OCI-M2 (cell line): ENCODE measurements around the gene HOXA7.

Experiments
- DNase-seq: peaks from one replicate; lab custom pipeline; 2025; ENCODE audit not compliant: unreplicated experiment; lab: John Stamatoyannopoulos, UW

The HOXA7 gene

DNA sequence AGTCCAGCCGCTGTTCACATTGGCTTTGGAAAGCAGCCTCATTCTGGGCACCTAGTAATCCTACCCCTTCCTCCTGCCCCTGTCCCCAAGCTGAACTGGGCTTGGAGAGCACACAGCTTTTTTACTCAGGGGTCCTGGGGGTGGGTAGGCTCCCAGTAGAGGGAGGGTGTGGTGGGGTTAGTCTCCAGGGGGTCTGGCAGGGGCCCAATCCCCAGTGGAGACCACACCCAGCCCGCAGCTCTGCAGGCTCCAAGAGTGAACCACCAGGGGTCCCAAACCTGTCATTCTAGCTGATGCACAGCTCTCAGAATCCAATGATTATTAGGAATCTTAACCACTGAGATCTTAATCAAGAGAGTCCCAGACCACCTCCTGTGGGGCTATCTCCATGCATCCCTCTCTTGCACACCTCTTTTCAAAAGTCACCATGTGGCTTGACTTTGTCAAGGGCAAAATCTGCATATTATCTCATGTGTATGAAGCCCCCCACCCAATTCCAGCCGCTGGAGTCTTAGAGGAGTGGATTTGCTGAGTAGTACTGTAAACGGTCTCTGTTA lies 25.9 kb upstream of the HOXA7 start:
- DNase-seq = no peak

DNA sequence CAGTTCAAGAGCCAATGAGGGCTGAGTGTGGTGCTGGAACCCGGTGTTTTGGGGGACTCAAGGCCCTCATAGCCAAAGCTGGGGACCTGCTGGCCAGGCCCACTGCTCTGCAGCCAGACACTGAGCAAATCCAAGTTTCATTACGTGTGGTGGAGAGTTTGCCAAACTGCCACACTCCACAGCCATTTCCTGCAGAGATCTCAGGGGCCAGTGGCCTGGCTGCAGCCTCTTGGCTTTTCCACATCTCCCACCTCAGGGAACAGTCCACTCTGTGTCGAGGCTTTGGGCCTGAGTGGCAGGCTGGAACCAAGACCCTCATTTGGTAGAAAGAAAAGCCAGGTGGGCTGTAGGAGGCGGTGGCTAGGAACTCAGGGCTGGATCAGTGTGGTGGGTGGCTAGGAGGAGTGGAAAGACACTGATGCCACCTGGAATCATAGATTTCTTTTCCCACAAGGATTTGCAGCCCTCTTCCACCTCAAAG lies 25.4 kb upstream of the HOXA7 start:
- no peak for DNase-seq

DNA sequence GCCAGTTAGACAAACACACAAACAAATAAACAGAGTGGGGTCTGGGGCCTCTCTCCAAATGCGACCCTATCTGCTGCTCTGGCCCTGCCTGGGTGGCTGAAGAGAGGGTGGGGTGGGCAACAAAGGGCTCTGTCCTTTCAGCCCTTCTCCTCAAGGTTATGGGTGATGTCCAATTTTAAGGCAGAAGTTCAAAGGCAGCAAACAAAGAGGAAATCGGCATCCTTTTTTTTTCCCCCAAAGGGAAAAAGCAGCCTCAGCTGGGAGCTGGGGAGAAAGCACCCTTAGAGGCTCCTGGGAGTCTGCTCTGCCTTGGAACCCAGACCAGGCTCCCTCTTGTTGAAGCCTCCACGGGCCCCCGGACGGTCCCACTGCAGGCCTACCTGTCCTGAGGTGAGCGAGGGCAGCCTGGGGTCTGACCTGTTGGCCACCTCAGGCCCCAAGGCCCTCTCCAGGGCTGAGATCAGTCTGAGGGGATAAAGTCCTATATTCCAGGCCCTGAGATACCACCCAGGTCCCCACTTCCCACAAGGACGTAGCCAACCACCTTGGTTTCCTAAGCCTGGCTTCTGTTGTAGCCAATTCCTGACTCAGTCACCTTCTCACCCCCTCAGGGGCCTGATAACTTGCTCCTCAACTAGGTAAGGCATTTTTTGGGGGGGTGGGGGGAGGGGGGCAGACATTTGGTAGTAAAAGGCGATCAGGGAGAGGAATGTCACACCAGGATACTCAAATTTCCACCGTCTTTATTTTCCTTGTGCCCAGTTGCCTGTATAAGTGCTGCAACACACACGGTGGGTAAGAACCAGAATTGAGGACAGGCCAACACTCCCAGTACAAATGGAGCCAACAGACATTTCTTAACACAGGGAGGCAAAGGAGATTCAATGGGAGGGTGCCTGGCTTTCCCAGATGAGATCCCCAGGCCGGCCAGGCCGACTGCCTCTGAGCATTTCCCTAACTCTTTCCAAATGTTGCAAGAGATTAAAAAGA lies 24.3 kb upstream of the HOXA7 start:
- no peak for DNase-seq

DNA sequence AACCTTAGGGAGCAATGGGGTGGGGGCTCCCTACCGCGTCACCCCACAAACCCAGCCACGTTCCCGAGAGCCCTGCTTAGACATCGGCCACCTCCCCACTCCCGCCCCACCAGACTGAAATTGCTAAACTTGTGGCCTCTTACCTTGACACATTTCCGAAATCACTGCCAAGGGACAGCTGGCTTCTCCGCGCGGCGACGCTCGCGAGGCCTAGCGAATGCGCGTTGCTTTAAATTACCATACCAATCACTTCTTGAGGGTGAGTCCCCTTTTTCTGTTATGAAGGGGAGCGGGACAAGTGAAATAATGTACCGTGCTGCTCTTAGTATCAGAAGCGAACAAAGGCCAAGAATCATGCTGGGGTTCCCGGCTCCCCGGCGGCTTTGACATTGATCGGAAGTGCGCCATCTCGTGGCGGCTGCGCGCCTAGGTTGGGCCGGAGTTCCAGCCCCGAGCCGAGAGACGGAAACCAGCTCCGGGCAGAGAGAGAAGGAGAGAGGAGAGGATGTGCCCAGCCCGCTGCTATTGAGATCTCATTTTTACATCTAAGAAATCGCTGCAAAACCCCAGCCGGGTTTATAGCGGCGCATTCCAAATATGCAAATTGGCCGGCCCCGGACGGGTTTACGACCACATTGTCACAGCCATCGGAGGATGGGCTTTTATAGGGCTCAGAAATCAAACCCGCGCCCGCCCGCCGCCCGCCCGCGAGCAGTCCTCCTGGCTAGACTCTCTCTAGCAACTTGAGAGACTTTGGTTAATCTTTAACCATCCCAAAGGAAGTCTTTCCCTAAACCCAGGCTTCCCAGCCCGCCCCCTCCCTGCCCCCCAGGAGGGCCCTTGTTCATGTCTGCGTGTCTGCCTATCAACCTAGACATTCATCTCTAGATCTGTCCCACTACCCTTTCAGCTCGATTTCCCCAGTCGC lies 23.3 kb upstream of the HOXA7 start:
- no peak for DNase-seq

DNA sequence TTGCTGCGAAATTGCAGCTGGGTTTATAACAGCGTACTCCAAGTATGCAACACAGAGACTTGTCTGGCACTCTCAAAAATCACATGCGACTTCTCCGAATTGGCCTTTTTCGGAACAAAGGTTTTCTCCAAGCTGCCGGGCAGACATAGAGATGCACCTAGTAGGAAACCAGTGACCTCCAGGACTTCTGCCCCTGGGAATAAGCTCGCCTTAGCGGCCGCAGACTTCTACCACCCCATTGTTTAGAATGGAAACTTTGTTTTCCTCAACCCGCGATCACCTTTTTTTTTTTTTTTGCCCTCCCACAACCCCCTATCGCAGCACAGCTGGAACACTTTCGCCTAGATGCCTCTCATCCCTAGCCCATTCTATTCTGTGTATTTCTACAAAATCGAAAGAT lies 22.6 kb upstream of the HOXA7 start:
- no peak for DNase-seq

DNA sequence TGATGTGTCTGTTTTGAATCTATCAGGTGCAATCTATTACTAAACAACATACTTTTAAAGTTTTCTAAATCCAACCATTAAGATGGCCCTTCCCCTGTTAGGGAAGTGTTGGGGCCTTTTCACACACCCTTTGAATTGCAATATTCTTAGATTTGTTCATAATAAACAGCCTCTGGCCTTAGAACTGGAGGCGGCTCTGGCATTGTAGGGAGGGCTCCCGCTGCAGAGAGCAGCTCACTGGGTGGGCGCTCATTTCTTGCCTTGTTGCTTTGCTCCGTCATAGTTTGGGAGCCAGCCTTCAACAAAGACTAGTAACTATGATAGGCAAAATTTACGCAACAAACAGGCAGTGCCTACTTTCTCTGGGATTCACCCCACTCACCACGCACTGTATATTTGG lies 21.9 kb upstream of the HOXA7 start:
- DNase-seq = no peak

DNA sequence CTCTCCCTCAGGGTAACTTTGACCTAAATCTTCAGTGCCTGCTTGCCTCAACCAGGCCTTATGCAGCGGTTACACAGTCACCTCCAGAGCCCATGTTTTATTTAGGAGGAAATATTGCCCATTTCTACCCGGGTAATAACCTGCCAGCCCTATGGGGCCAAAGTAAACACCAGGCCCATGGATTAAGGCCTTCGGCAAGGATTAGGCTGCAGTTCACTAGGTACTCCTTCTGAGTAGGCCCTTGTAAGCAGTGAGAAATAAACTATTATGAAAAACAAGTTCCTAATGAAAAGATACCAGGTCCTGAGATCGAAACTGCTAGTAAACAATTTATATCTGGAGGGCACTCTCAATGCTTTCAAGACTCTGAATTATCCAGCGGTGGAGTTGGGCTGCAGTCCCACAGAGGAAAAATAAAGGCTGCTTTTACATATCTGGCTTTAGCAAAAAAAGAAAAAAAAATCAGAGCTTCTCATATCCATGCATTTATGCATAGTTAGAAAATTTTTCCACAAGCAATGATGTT lies 21.4 kb upstream of the HOXA7 start:
- no peak for DNase-seq

DNA sequence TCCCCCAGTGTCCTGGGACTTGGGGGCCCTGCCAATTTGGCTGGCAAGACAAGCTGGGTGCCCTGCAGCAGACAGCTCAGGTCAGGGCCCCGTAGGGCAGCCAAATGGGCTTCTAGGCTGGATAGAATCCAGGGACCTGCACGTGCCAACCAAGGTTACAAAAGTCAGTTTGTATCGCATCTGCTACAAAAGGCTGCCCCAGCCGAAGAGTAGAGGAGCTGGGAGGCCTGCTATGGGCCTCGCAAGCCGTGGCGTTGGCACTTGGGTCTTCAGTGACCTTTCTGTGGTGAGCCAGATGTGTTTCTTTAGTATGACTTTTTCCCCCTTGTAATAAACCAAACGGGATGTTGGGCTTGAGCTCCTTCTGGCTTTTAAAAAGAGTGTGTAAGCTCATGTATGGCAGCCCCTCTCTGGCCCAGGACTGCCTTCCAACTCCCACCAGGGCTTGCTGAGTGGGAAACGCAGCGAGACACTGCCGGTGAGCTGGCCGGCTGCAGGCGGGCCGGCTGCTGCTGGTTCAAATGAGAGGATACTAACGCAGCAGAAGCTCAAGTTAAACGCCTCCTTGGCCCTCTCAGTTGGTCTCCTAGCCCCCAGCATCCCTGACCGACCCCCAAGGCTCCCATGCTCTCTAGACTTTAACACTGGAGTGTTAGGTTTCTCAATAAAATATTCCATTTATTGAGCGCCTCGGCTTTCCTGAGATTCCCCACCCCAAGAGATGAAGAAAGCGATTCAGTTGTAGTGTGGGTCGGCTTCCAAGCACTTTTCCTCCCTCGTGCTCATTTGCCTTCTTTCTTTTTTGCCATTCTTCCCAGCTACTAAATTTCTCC lies 20.7 kb upstream of the HOXA7 start:
- no peak for DNase-seq

DNA sequence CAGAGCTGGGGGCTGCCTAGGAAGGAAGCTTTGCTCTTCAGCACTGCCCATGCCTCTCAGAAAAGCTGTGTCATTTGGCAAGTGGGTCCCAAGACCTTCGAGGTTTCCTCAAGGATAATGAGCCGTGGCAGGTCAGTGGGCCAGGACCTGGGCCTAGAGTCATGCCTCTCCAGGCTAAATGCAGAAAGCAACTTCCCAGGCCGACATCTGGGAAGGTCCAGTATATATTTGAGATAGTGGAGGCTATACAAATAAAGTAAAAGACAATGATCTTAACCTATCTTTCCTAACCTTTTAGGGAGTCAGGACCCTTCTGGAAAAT lies 20.0 kb upstream of the HOXA7 start:
- no peak for DNase-seq

DNA sequence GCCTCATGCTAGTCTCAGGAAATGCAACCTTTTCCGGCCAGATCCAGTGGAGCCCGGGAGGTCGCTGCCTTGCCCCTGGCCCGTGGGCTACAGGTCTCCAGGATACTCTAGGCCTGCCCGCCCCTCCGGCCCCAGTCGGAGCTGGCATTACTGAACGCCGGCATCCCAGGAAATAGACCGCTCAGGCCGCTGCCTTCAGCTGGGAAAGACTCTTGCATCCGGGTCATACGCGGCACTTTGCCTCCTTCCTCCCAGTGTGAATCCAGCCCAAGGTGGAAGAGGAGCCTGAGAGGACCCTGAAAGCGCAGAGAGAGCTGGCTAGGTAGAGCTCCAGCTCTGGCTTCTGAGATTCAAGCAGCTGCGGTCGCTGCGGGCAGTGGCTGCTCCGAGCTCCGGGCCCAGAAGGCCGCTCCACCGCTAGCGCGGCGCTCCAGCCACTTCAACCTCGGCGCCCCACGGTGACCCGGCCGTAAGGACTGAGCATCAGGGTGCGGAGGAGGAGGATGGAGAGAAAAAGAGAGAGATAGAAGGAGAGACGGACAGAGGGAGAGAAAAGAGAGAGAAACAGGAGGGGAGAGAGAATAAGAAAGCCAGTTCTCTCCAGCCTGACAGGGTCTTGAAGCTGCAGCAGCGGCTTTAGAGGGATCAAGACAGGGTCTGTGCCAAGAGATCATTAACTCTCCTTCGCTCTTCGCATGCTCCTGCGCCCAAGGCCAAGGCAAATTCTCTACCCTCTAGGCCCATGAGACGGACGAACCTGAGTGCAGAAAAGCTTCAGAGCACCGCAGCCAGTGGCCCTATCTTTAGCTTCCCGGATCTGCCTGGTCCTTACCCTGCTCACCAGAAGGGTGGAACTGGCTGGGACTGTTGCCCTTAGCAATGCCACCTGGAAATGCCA lies 19.4 kb upstream of the HOXA7 start:
- DNase-seq = no peak

DNA sequence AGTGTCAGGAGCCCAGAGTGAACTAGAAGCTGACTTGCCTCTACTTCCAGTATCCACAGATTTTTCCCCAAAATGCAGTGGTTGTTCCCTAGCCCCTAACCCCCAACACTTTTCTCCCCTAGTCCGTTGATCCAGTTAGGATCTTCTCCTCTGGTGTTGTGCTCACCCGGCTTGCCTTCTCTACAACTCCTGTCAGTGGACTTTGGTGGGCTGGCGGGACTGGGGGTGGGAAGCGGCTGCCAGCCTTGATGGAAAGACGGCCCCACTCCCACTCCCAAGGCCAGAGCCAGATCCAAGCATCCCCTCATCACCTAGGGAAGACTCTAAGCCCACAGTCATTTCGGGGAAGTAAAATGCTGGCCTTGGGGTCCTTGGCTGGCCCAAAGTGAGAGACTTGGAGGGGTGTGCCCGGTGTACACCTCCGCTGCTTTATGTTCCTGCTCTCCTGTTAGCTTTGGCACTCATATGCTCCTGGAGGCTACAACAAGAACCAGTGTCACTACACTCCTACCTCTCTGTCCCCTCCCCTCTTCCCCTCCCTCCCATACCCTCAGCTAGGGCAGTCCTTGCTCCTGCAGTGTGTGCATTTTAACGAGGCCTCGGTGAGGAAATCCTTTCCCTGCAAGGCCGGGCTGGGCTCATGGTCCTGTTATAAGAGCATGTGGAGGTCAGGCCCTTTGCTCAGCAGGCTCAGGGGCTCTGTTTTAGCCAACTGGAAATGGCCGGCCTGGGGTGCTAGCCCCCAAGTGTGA lies 18.6 kb upstream of the HOXA7 start:
- DNase-seq = no peak

DNA sequence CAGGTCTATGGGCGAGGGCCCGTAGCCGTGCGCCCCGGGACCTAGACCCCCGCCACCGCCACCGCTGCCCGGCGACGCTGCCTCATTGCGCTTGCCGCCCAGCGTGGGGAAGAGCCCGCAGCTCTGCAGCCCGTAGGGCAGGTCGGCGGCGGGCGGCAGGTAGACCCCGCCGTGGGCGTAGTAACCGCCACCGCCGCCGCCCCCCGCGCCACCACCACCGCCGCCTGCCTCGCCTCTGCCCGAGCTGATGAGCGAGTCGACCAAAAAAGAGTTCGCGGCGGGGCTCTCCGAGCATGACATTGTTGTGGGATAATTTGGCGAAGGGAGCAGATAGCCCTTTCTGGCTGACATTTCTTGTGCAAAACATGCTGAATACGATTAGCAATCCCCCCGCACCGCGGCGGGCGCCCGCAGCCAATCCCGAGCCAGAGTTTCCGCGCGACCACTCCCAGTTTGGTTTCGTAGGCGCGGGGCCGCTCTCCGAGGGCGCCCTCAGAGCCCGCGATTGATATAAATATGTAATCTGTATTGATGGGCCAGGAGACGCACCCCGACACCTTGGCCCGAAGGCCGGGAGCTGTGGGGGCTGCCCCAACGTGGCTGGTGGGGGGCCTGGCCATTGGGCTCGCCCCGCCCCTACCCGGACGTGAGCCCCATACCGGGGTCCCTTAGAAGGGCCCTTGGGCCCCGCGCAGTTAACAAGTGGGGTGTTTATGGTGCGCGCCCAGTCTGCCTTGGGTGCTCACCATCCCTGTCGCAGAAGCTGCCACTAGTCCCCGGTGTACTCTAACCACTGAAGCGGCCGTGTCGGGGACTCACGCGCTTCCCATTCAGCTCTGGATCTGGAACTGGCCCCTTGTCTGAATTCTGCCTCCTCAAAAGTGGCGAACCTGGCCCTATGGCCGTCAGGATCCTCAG lies 17.7 kb upstream of the HOXA7 start, which contains the start of gene HOXA10:
TSS of gene HOXA10 (minus strand) at position 365 of the 918 bp plus-strand sequence. CDS start at position 351, 14 bp downstream.
- no peak for DNase-seq

DNA sequence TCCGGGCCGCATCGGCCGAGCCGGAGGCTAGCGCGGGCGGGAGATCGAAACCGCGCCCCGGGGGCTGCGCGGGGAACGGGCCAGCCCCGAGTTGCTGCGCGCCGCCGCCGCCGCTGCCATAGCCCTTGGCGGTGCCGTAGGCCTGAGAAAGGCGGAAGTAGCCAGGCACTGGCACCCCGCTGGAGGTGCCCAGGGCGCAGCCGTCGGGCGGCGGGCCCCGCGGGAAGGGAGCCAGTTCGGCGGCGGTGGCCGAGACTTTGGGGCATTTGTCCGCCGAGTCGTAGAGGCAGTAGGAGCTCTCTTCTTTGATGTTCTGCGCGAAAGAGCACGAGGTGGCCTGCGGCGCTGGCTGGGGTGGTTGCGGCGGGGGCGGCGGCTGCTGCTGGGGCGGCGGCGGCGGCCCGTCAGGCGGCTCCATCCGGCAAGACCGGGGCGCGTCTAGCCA lies 17.1 kb upstream of the HOXA7 start:
- no peak for DNase-seq

DNA sequence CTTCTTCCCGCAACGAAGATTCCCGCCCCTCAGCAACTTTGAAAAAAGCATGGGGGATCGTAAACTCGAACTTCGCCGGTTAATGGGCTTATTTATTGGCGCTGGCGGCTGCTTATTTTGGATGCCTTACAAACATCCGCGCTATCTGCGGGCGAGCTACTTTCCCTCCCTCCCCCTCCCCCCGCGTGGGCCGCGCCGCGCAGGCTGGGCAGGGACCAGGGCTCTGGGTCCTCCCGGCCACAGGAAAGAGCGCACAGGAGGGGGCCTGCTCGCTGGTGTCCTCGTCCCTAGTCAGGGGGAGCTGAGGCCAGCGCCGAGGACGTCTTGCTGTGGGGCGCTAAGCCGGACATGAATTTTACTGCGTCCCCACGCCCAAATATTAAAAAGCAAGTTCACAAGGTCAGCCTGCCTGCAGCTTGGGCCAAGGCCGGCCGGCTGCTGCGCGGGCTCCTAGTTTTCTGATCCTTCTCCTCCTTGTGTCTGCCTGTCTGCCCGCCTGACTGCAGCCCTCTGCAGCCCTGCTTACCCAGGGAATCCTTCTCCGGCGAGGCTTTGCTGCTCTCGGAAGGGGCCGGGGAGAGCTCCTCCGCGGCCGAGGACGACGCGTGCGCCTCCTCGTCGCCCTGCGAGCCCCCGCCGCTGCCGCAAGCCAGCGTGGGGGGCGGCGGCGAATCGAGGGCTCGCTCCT lies 16.5 kb upstream of the HOXA7 start:
- no peak for DNase-seq

DNA sequence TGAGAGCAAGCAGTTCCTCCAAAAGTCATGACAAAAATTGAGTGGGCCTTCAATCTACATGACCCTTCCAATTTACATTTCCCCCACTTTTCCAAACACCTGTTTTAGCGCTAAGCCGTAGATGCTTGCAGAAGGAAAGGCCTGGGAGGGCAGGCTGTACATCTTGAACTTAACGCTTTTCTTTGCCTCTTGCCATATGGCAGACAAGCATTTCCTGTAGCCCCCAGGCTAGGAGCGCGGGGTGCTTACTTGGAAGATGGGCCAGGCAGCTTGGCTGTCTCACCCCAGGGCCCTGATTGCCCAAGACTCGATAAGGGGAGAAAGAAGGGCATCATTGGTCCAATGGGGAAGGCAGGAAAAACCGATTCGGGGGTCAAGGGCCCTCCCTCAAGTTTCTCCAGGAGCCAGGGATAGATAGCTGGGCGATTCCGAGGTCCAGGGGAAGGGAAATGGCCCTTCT lies 15.9 kb upstream of the HOXA7 start:
- no peak for DNase-seq

DNA sequence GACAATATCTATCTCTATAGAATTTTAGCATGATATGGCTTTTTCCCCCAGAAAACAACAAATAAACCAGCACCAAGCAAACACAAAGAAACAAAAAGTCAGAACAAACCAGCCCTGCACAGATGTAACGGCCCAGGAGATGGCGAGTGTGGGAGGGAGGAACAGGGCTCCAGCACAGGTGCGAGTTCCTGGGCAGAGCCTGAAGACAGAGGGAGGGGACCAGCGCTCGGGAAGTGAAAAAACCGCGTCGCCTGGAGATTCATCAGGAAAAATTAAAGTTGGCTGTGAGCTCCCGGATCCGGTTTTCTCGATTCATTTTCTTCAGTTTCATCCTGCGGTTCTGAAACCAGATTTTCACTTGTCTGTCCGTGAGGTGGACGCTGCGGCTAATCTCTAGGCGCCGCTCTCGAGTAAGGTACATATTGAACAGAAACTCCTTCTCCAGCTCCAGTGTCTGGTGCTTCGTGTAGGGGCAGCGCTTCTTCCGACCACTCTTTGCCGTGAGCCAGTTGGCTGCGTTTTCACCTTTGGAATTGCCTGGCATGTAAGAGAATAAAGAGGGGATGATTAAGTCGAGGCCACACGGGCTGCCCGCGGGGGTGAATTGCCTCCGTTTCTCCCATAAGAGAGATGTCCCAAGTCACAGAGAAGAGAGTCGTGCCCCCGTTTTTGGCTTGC lies 15.3 kb upstream of the HOXA7 start:
- no peak for DNase-seq
